ENCODE results near the gene TSC22D1. TPM values are rescaled to one million over a fixed set of nuclear protein-coding genes. Genes with fewer than 3 reads are reported as not detected.
A peak's percentile ranks its signal among the peaks of the same experiment; 100 is the strongest.

The TSC22D1 gene
- total RNA-seq, result 66.7 TPM
- 10 to 100 TPM; 61.8 to 93.1 (median 76.9) TPM for polyA plus RNA-seq (ENCODE audit: insufficient read depth in 1 of 8, insufficient read length in 8 of 8, low replicate concordance in 1 of 8)
- long read RNA-seq, donor 1, full-length matches to known transcripts, result 32 of 32 reads
- long read RNA-seq, donor 1, partial matches to known transcripts, result 0 of 32 reads
- long read RNA-seq, donor 1, other reads (novel, unspliced or antisense), result 0 of 32 reads
- long read RNA-seq, donor 2, full-length matches to known transcripts, result 6 of 6 reads
- long read RNA-seq, donor 2, partial matches to known transcripts, result 0 of 6 reads
- long read RNA-seq, donor 2, other reads (novel, unspliced or antisense), result 0 of 6 reads
- long read RNA-seq, donor 3, full-length matches to known transcripts, result 68 of 68 reads
- long read RNA-seq, donor 3, partial matches to known transcripts, result 0 of 68 reads
- long read RNA-seq, donor 3, other reads (novel, unspliced or antisense), result 0 of 68 reads
- long read RNA-seq, donor 4, full-length matches to known transcripts, result 41 of 41 reads
- long read RNA-seq, donor 4, partial matches to known transcripts, result 0 of 41 reads
- long read RNA-seq, donor 4, other reads (novel, unspliced or antisense), result 0 of 41 reads
- long read RNA-seq, donor 5, full-length matches to known transcripts, result 181 of 181 reads
- long read RNA-seq, donor 5, partial matches to known transcripts, result 0 of 181 reads
- long read RNA-seq, donor 5, other reads (novel, unspliced or antisense), result 0 of 181 reads
- long read RNA-seq, donor 6, full-length matches to known transcripts, result 73 of 73 reads
- long read RNA-seq, donor 6, partial matches to known transcripts, result 0 of 73 reads
- long read RNA-seq, donor 6, other reads (novel, unspliced or antisense), result 0 of 73 reads
- long read RNA-seq, donor 7, full-length matches to known transcripts, result 76 of 76 reads
- long read RNA-seq, donor 7, partial matches to known transcripts, result 0 of 76 reads
- long read RNA-seq, donor 7, other reads (novel, unspliced or antisense), result 0 of 76 reads
- long read RNA-seq, donor 8, full-length matches to known transcripts, result 62 of 62 reads
- long read RNA-seq, donor 8, partial matches to known transcripts, result 0 of 62 reads
- long read RNA-seq, donor 8, other reads (novel, unspliced or antisense), result 0 of 62 reads
- long read RNA-seq, donor 9, full-length matches to known transcripts, result 59 of 59 reads
- long read RNA-seq, donor 9, partial matches to known transcripts, result 0 of 59 reads
- long read RNA-seq, donor 9, other reads (novel, unspliced or antisense), result 0 of 59 reads
- long read RNA-seq, donor 10, full-length matches to known transcripts, result 79 of 89 reads
- long read RNA-seq, donor 10, partial matches to known transcripts, result 10 of 89 reads
- long read RNA-seq, donor 10, other reads (novel, unspliced or antisense), result 0 of 89 reads
- long read RNA-seq, donor 11, full-length matches to known transcripts, result 61 of 61 reads
- long read RNA-seq, donor 11, partial matches to known transcripts, result 0 of 61 reads
- long read RNA-seq, donor 11, other reads (novel, unspliced or antisense), result 0 of 61 reads

DNA sequence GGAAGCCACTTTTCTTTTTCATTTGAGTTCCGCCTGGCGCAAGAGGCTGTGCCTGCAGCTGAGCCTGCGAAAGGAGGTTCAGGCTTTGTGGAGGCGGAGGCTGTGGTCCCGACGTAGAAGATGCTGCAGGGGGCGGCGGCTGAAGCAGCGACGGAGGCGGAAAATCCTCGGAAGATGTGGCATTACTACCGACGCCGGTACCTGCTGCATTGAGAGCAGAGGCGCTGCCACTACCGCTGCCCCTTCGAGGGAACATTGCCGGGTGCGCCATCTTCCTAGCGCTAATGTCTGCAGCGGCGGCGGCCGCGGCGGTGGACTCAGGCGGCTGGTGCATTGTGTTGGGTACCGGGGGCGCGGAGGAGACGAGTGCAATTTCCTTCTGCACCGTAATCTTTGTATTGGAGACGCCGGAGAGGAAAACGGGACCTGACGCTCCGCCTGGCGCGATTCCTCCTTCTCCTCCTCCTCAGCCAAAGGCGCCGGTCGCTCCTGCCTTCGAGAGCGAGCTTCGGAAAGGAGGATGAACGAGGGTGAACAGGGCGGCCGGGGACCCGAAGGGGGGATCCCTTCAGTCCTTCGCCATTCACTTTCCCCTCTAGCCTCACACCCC, at the start of gene TSC22D1:
TSC22D1 (minus strand) TSS at position 590 of the 610 bp plus-strand sequence; CDS start at position 334, 256 bp downstream.
- no peaks in the 10 kb centered on the region for H3K9me3 ChIP-seq (replicated peaks; ENCODE audit: control insufficient read depth, low read depth, low read length)
- peak; percentile 69 for DNase-seq
- peak within 1 kb of the TSS; percentile 98 for H3K27ac ChIP-seq (ENCODE audit: low read length)
- H3K4me3 ChIP-seq (ENCODE audit: low read length), result peak within 1 kb of the TSS; percentile 94
- no peaks in the 10 kb centered on the region for H3K27me3 ChIP-seq (ENCODE audit: control insufficient read depth, insufficient read depth, low read length)
- under 1% methylated on average over 40 of the region's 51 CpGs for WGBS (ENCODE audit: insufficient coverage)
- H3K36me3 ChIP-seq (ENCODE audit: control insufficient read depth, insufficient read depth, low read length), result peaks cover 13% of the 10 kb centered on the region
- H3K4me1 ChIP-seq (ENCODE audit: control insufficient read depth, insufficient read depth, low read length), result peaks cover 29% of the 10 kb centered on the region

DNA sequence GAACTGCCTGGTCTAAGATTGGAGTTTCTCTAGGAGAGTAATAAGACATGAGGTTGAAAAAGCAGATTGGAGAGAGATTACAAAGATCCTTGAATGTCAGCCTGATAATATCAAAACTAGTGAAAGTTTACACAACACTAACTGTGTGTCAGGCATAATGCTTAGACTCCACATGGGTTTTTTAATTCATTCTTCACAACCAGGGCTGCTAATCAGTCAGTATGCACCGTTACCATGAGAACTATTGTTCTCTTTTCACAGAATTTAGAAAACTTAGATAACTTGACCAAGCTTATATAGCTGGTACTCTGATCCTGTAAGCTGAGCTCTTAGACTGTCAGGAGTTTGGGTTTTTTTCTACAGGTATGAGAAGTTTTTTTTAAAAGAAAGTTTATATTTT, 46.6 kb upstream of the TSC22D1 start:
- Histone ChIP-seq H3K27me3 (ENCODE audit: control insufficient read depth, insufficient read depth, low read length) (no peaks in the 10 kb centered on the region), H3K36me3 (ENCODE audit: control insufficient read depth, insufficient read depth, low read length) (no peaks in the 10 kb centered on the region), H3K4me1 (ENCODE audit: control insufficient read depth, insufficient read depth, low read length) (no peaks in the 10 kb centered on the region), H3K9me3 (replicated peaks; ENCODE audit: control insufficient read depth, low read depth, low read length) (no peaks in the 10 kb centered on the region), H3K27ac (ENCODE audit: low read length) (no peak overlapping the region), H3K4me3 (ENCODE audit: low read length) (no peak overlapping the region)
- no CpG with 5 or more reads among the region's 1 CpG for WGBS (ENCODE audit: insufficient coverage)
- no peak for DNase-seq

DNA sequence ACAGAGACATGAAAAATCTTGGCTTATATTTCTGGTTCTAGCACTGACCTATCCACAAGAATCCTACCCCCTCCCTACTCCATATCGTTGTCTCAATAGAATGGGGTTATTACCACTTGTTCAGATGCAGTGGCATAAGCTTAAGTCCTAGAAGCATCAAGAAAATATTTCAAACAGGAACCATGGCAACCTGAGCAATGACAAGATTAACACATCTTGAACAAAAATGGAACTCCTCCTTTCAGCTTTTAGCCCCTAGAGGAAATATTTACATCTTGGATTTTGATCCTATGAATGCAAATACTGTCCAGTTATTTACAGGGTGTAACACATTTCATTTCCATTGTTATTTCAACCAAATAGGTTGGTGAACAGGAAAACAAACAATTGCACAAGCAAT, 46.1 kb upstream of the TSC22D1 start:
- no peaks in the 10 kb centered on the region for H3K9me3 ChIP-seq (replicated peaks; ENCODE audit: control insufficient read depth, low read depth, low read length)
- H3K27me3 ChIP-seq (ENCODE audit: control insufficient read depth, insufficient read depth, low read length), result no peaks in the 10 kb centered on the region
- H3K4me3 ChIP-seq (ENCODE audit: low read length), result no peak overlapping the region
- H3K4me1 ChIP-seq (ENCODE audit: control insufficient read depth, insufficient read depth, low read length), result no peaks in the 10 kb centered on the region
- WGBS (ENCODE audit: insufficient coverage), result no CpG with 5 or more reads among the region's 1 CpG
- no peak overlapping the region for H3K27ac ChIP-seq (ENCODE audit: low read length)
- peak; percentile 8 for DNase-seq
- H3K36me3 ChIP-seq (ENCODE audit: control insufficient read depth, insufficient read depth, low read length), result no peaks in the 10 kb centered on the region

DNA sequence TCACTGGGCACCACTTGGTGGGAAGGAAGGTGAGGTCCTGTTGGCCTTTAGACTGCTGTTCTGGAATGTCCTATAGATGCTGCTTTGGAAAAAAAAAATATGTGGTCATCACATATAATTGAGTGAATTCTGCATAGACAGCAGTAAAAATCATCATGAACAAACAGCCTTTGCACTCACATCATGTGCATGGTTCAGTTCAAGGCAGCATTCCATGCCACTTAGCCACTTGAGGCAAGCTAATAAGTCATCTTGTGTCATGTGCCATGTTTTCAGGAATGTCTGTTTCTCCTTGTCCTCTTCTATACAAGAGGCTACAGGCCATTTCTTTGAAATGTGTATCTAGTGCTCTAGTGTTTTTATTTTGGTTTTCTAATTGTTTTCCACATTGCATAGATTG, 43.9 kb upstream of the TSC22D1 start:
- Histone ChIP-seq H3K4me3 (ENCODE audit: low read length) (no peak overlapping the region), H3K9me3 (replicated peaks; ENCODE audit: control insufficient read depth, low read depth, low read length) (no peaks in the 10 kb centered on the region), H3K27ac (ENCODE audit: low read length) (no peak overlapping the region), H3K36me3 (ENCODE audit: control insufficient read depth, insufficient read depth, low read length) (no peaks in the 10 kb centered on the region), H3K4me1 (ENCODE audit: control insufficient read depth, insufficient read depth, low read length) (no peaks in the 10 kb centered on the region), H3K27me3 (ENCODE audit: control insufficient read depth, insufficient read depth, low read length) (no peaks in the 10 kb centered on the region)
- no peak for DNase-seq

DNA sequence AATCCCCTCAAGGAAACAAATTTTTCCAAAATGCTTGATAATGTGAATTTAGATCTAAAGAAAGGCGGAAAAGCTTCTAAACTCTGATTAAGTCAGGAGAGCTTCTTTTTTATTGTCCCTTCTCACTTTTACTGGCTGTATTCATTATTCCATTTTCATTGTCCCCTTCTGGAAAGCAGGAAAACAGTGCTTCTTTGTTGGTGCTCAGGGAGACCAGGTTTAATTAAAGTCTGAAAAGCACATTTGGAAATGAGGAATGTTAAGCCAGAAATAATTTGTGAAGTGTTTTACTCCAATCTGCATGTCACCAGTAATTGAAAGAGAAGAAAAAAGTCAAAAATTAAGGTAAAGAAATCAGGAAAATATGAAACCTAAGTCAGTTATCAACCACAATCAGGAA, 43.5 kb upstream of the TSC22D1 start:
- no peak overlapping the region for H3K27ac ChIP-seq (ENCODE audit: low read length)
- no peaks in the 10 kb centered on the region for H3K4me1 ChIP-seq (ENCODE audit: control insufficient read depth, insufficient read depth, low read length)
- DNase-seq, result no peak
- no peaks in the 10 kb centered on the region for H3K36me3 ChIP-seq (ENCODE audit: control insufficient read depth, insufficient read depth, low read length)
- no peak overlapping the region for H3K4me3 ChIP-seq (ENCODE audit: low read length)
- H3K9me3 ChIP-seq (replicated peaks; ENCODE audit: control insufficient read depth, low read depth, low read length), result no peaks in the 10 kb centered on the region
- H3K27me3 ChIP-seq (ENCODE audit: control insufficient read depth, insufficient read depth, low read length), result no peaks in the 10 kb centered on the region
- WGBS (ENCODE audit: insufficient coverage), result no CpG with 5 or more reads among the region's 1 CpG

DNA sequence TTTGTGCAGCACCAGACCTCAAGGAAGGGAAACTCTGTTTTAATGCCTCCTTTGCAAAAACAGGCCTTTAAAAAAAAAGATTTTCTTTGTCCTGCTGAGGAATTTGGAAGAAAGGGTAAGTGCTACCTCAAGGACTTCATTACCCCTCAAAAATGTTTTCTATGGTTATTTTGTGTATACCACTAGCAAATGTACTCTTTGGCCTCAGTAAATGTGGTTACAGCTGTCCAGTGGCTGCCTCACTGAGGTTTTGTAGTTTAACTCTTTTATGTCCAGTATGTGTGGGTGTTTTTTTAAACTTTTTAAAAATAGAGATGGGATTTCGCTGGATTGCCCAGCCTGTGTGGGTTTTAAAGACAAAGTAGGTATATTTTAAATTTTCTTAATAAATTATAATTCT, 42.2 kb upstream of the TSC22D1 start:
- no peaks in the 10 kb centered on the region for H3K36me3 ChIP-seq (ENCODE audit: control insufficient read depth, insufficient read depth, low read length)
- H3K27ac ChIP-seq (ENCODE audit: low read length), result no peak overlapping the region
- H3K4me1 ChIP-seq (ENCODE audit: control insufficient read depth, insufficient read depth, low read length), result no peaks in the 10 kb centered on the region
- no CpG with 5 or more reads among the region's 1 CpG for WGBS (ENCODE audit: insufficient coverage)
- no peaks in the 10 kb centered on the region for H3K9me3 ChIP-seq (replicated peaks; ENCODE audit: control insufficient read depth, low read depth, low read length)
- no peaks in the 10 kb centered on the region for H3K27me3 ChIP-seq (ENCODE audit: control insufficient read depth, insufficient read depth, low read length)
- no peak for DNase-seq
- no peak overlapping the region for H3K4me3 ChIP-seq (ENCODE audit: low read length)

DNA sequence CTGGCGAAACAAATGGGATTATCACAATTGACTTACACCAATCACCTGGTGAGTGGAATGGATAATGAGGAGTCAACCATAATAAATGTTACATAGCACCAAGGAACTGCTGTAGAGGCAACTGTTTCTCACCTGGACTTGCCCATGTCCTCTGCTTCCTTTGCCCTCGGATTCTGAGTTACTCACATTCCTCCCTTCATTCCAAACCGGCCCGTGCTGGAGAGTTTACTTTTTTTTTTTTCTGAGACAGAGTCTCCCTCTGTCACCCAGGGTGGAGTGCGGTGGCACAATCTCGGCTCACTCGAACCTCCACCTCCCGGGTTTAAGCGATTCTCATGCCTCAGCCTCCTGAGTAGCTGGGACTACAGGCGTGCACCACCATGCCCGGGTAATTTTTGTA, 41.5 kb upstream of the TSC22D1 start:
- no peak overlapping the region for H3K27ac ChIP-seq (ENCODE audit: low read length)
- H3K27me3 ChIP-seq (ENCODE audit: control insufficient read depth, insufficient read depth, low read length), result no peaks in the 10 kb centered on the region
- H3K4me1 ChIP-seq (ENCODE audit: control insufficient read depth, insufficient read depth, low read length), result no peaks in the 10 kb centered on the region
- H3K9me3 ChIP-seq (replicated peaks; ENCODE audit: control insufficient read depth, low read depth, low read length), result no peaks in the 10 kb centered on the region
- H3K4me3 ChIP-seq (ENCODE audit: low read length), result no peak overlapping the region
- DNase-seq, result no peak
- WGBS (ENCODE audit: insufficient coverage), result no CpG with 5 or more reads among the region's 11 CpGs
- no peaks in the 10 kb centered on the region for H3K36me3 ChIP-seq (ENCODE audit: control insufficient read depth, insufficient read depth, low read length)

DNA sequence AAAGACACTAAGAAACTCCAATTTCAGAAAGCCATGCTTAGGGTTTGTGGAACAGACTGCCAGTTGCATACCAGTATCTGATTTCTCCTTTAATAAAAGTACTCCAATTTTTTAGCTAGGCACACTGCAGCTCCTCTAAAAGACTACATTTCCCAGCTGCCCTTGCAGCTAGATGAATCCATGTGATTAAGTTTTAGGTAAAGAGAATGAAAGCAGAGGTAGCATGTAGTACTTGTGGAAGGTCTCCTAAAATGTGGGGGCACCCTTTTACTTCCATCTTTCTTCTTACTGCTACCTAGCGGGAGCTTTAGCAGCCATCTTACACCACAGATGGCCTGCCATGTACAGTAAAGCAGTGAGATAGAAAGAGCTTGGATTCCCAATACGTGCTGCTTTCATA, 33.0 kb upstream of the TSC22D1 start:
- WGBS (ENCODE audit: insufficient coverage), result no CpG with 5 or more reads among the region's 2 CpGs
- no peak overlapping the region for H3K27ac ChIP-seq (ENCODE audit: low read length)
- no peaks in the 10 kb centered on the region for H3K36me3 ChIP-seq (ENCODE audit: control insufficient read depth, insufficient read depth, low read length)

DNA sequence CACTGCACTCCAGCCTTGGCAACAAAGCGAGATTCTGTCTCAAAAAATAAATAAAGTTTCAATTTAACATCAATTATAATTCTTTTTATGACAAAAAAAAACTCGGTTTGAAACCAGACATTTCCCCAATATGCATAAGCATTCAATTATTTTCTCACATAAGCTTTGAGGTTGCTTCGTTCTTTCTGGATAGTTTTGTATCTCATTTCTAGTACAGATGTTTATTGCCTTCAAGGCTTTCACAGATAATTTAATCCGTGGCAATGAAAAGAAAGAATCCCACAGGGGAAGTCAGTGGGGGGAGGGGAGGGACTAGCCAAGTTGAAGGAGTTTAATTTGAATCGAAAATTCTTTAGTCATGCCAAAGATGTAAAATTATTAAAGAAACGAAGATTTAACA, 29.6 kb upstream of the TSC22D1 start:
- Histone ChIP-seq H3K4me1 (ENCODE audit: control insufficient read depth, insufficient read depth, low read length) (no peaks in the 10 kb centered on the region), H3K4me3 (ENCODE audit: low read length) (no peak overlapping the region), H3K36me3 (ENCODE audit: control insufficient read depth, insufficient read depth, low read length) (no peaks in the 10 kb centered on the region), H3K27ac (ENCODE audit: low read length) (no peak overlapping the region), H3K9me3 (replicated peaks; ENCODE audit: control insufficient read depth, low read depth, low read length) (peaks cover 3% of the 10 kb centered on the region), H3K27me3 (ENCODE audit: control insufficient read depth, insufficient read depth, low read length) (no peaks in the 10 kb centered on the region)
- DNase-seq, result peak; percentile 36
- 0% methylated on average over 1 of the region's 6 CpGs for WGBS (ENCODE audit: insufficient coverage)

More for the DNA sequence above, 33.0 kb upstream of the TSC22D1 start:
- DNase-seq, result no peak
- no peaks in the 10 kb centered on the region for H3K4me1 ChIP-seq (ENCODE audit: control insufficient read depth, insufficient read depth, low read length)
- H3K27me3 ChIP-seq (ENCODE audit: control insufficient read depth, insufficient read depth, low read length), result no peaks in the 10 kb centered on the region
- no peak overlapping the region for H3K4me3 ChIP-seq (ENCODE audit: low read length)
- peaks cover 4% of the 10 kb centered on the region for H3K9me3 ChIP-seq (replicated peaks; ENCODE audit: control insufficient read depth, low read depth, low read length)

Measured in muscle of leg (tissue), 16 donors.